ENCODE measurements around the gene POLD1. TPM values are rescaled to one million over a fixed set of nuclear protein-coding genes. Genes with fewer than 3 reads are reported as not detected.

The POLD1 gene
- total and polyA plus RNA-seq, 4 donors: 7.5 to 57.1 (median 8.2) TPM

- TF ChIP-seq RAD21 (IDR thresholded peaks at IDR 0.05) (peak; percentile 84 to 92), HNF4A (conservative IDR thresholded peaks at IDR 0.05) (no peak), CTCF (IDR thresholded peaks at IDR 0.05; ENCODE audit: low read depth, low read length, missing input control) (peak; percentile 85)
- WGBS: 28% methylated on average over 28 of the region's 28 CpGs
- H3K9ac ChIP-seq (ENCODE audit: low read depth in 1 of 2, low read length in 2 of 2): no peak overlapping the region
- no peaks in the 10 kb centered on the region for H3K9me3 ChIP-seq (ENCODE audit: control insufficient read depth in 4 of 4, low read length in 3 of 4)
- H3K4me1 ChIP-seq (ENCODE audit: control insufficient read depth in 4 of 4, insufficient read depth in 4 of 4, low read length in 3 of 4): no peaks in the 10 kb centered on the region
- no peak overlapping the region for H3K4me3 ChIP-seq (ENCODE audit: low read depth in 1 of 3, low read length in 3 of 3)
- no peaks in the 10 kb centered on the region for H3K36me3 ChIP-seq (ENCODE audit: control insufficient read depth in 4 of 4, insufficient read depth in 3 of 4, low read depth in 1 of 4, low read length in 3 of 4)
- H3K27me3 ChIP-seq (ENCODE audit: control insufficient read depth in 4 of 4, insufficient read depth in 4 of 4, low read length in 3 of 4): peaks cover 0 to 2% (median 0%) of the 10 kb centered on the region in 4 donors
- peak; percentile 62 for DNase-seq (ENCODE audit: low spot score)
- H3K27ac ChIP-seq (ENCODE audit: low read depth in 1 of 2, low read length in 2 of 2): no peak overlapping the region
These were observed 77.1 kb downstream of the POLD1 start for GRCh38 chr19:50461066-50461875.

- no peak overlapping the region for H3K4me3 ChIP-seq (ENCODE audit: low read depth in 1 of 3, low read length in 3 of 3)
- H3K4me1 ChIP-seq (ENCODE audit: control insufficient read depth in 4 of 4, insufficient read depth in 4 of 4, low read length in 3 of 4): no peaks in the 10 kb centered on the region
- no peak for TF ChIP-seq ZBTB33 (IDR thresholded peaks at IDR 0.05)
- TF ChIP-seq NR2F2 (IDR thresholded peaks at IDR 0.05): no peak
- no peak for TF ChIP-seq HNF4A (conservative IDR thresholded peaks at IDR 0.05)
- TF ChIP-seq FOXA1 (IDR thresholded peaks at IDR 0.05): no peak
- no peak for TF ChIP-seq RXRA (IDR thresholded peaks at IDR 0.05)
- no peak for TF ChIP-seq EGR1 (IDR thresholded peaks at IDR 0.05; ENCODE audit: low read depth in 2 of 2)
- TF ChIP-seq CTCF (IDR thresholded peaks at IDR 0.05; ENCODE audit: low read depth, low read length, missing input control): no peak
- TF ChIP-seq YY1 (IDR thresholded peaks at IDR 0.05): no peak
- no peak for TF ChIP-seq HNF4G (IDR thresholded peaks at IDR 0.05)
- peaks cover 0 to 2% (median 0%) of the 10 kb centered on the region in 4 donors for H3K27me3 ChIP-seq (ENCODE audit: control insufficient read depth in 4 of 4, insufficient read depth in 4 of 4, low read length in 3 of 4)
- H3K36me3 ChIP-seq (ENCODE audit: control insufficient read depth in 4 of 4, insufficient read depth in 3 of 4, low read depth in 1 of 4, low read length in 3 of 4): no peaks in the 10 kb centered on the region
- H3K27ac ChIP-seq (ENCODE audit: low read depth in 1 of 2, low read length in 2 of 2): no peak overlapping the region
- no peaks in the 10 kb centered on the region for H3K9me3 ChIP-seq (ENCODE audit: control insufficient read depth in 4 of 4, low read length in 3 of 4)
- no peak overlapping the region for H3K9ac ChIP-seq (ENCODE audit: low read depth in 1 of 2, low read length in 2 of 2)
- 81% methylated on average over 7 of the region's 7 CpGs for WGBS
- no peak for DNase-seq (ENCODE audit: low spot score)
These were observed 78.8 kb downstream of the POLD1 start for GRCh38 chr19:50462970-50463369.

GRCh38 chr19:50464348-50464747, 80.2 kb downstream of the POLD1 start:
- no peak for DNase-seq (ENCODE audit: low spot score)
- TF ChIP-seq GABPA (IDR thresholded peaks at IDR 0.05 in 1 of 2, conservative IDR thresholded peaks at IDR 0.05 in 1 of 2): no peak
- TF ChIP-seq TAF1 (conservative IDR thresholded peaks at IDR 0.05): no peak
- TF ChIP-seq HNF4G (IDR thresholded peaks at IDR 0.05): no peak
- TF ChIP-seq RAD21 (IDR thresholded peaks at IDR 0.05): no peak
- no peak for TF ChIP-seq FOXA2 (IDR thresholded peaks at IDR 0.05)
- no peak for TF ChIP-seq JUND (IDR thresholded peaks at IDR 0.05)
- TF ChIP-seq CTCF (IDR thresholded peaks at IDR 0.05; ENCODE audit: low read depth, low read length, missing input control): no peak
- TF ChIP-seq HNF4A (conservative IDR thresholded peaks at IDR 0.05): no peak
- no peak for TF ChIP-seq SP1 (IDR thresholded peaks at IDR 0.05)
- TF ChIP-seq EGR1 (IDR thresholded peaks at IDR 0.05; ENCODE audit: low read depth in 2 of 2): no peak
- TF ChIP-seq YY1 (IDR thresholded peaks at IDR 0.05): no peak
- TF ChIP-seq ZBTB33 (IDR thresholded peaks at IDR 0.05): no peak
- TF ChIP-seq NR2F2 (IDR thresholded peaks at IDR 0.05): no peak
- TF ChIP-seq RXRA (IDR thresholded peaks at IDR 0.05): no peak

More at GRCh38 chr19:50464348-50464747, 80.2 kb downstream of the POLD1 start:
- H3K4me3 ChIP-seq (ENCODE audit: low read depth in 1 of 3, low read length in 3 of 3): no peak overlapping the region
- no peak overlapping the region for H3K9ac ChIP-seq (ENCODE audit: low read depth in 1 of 2, low read length in 2 of 2)
- 69% methylated on average over 19 of the region's 19 CpGs for WGBS
- H3K27ac ChIP-seq (ENCODE audit: low read depth in 1 of 2, low read length in 2 of 2): no peak overlapping the region
- H3K4me1 ChIP-seq (ENCODE audit: control insufficient read depth in 4 of 4, insufficient read depth in 4 of 4, low read length in 3 of 4): no peaks in the 10 kb centered on the region
- H3K27me3 ChIP-seq (ENCODE audit: control insufficient read depth in 4 of 4, insufficient read depth in 4 of 4, low read length in 3 of 4): no peaks in the 10 kb centered on the region
- no peaks in the 10 kb centered on the region for H3K36me3 ChIP-seq (ENCODE audit: control insufficient read depth in 4 of 4, insufficient read depth in 3 of 4, low read depth in 1 of 4, low read length in 3 of 4)
- H3K9me3 ChIP-seq (ENCODE audit: control insufficient read depth in 4 of 4, low read length in 3 of 4): no peaks in the 10 kb centered on the region

Data from liver (tissue), 9 donors.